HEK293 (cell line): ENCODE data around the gene SCN11A.

Experiments used
- CTCF ChIA-PET: fragments of 350-600 bp; formaldehyde crosslinking; extraction: SDS; loops from one replicate; lab custom pipeline; 2021; ENCODE audit warnings: antibody characterized with exemption; lab: Yijun Ruan, JAX
- POLR2A ChIA-PET: fragments of 300-600 bp; formaldehyde crosslinking; extraction: SDS; loops from one replicate; lab custom pipeline; 2020; ENCODE audit warnings: antibody characterized with exemption, inconsistent platforms; lab: Yijun Ruan, JAX
- H3K27ac ChIP-seq: fragments of 200-500 bp; sonication (Bioruptor generic); 2 replicates; pipeline ENCODE4 v1.5.1; 2014; ENCODE audit warnings: low read depth, low read length, control low read depth, inconsistent platforms; ENCODE audit errors: extremely low read depth
- H3K36me3 ChIP-seq, 2 experiments: fragments of 200-500 bp in 1 of 2; sonication (Bioruptor generic) in 1 of 2; 1 replicate in 1 of 2; 2 replicates in 1 of 2; pipeline ENCODE4 v1.5.1; 2014 to 2017; ENCODE audit warnings: inconsistent platforms in 2 of 2, low read length in 2 of 2; ENCODE audit not compliant: control insufficient read depth in 2 of 2, insufficient read depth in 1 of 2
- H3K4me1 ChIP-seq: fragments of 200-500 bp; sonication (Bioruptor generic); 2 replicates; pipeline ENCODE4 v1.5.1; 2014; ENCODE audit warnings: mild to moderate bottlenecking, low read length, inconsistent platforms; ENCODE audit not compliant: control insufficient read depth, insufficient read depth
- H3K4me3 ChIP-seq: 2 replicates; pipeline ENCODE4 v1.5.1; 2011; ENCODE audit warnings: low read depth, mild to moderate bottlenecking, control low read depth, low read length, moderate library complexity
- H3K9me3 ChIP-seq: fragments of 200-500 bp; sonication (Bioruptor generic); 2 replicates; pipeline ENCODE4 v1.5.1; 2014; ENCODE audit warnings: low read depth, low read length, inconsistent platforms; ENCODE audit not compliant: control insufficient read depth, insufficient read depth
- BCL11A ChIP-seq: fragments of 450-650 bp; formaldehyde crosslinking; IDR thresholded peaks from 2 replicates; pipeline ENCODE4 v1.5.1; 2016; ENCODE audit warnings: low read depth, missing biosample characterization, missing genetic modification characterization
- BCL11B ChIP-seq: fragments of 450-650 bp; formaldehyde crosslinking; IDR thresholded peaks from 2 replicates; pipeline ENCODE4 v1.5.1; 2016; ENCODE audit warnings: low read depth, missing biosample characterization, missing genetic modification characterization
- ZBTB1 ChIP-seq: fragments of 450-650 bp; formaldehyde crosslinking; IDR thresholded peaks from 2 replicates; pipeline ENCODE4 v1.5.1; 2016; ENCODE audit warnings: missing biosample characterization, missing genetic modification characterization
- ZBTB21 ChIP-seq: fragments of 450-650 bp; formaldehyde crosslinking; IDR thresholded peaks from 2 replicates; pipeline ENCODE4 v1.5.1; 2017; ENCODE audit warnings: missing biosample characterization, missing genetic modification characterization
- ZBTB49 ChIP-seq: fragments of 450-650 bp; formaldehyde crosslinking; IDR thresholded peaks from 2 replicates; pipeline ENCODE4 v1.5.1; 2016; ENCODE audit warnings: missing biosample characterization, missing genetic modification characterization, low read depth
- ZIC2 ChIP-seq: fragments of 450-650 bp; formaldehyde crosslinking; IDR thresholded peaks from 2 replicates; pipeline ENCODE4 v1.5.1; 2016; ENCODE audit warnings: missing biosample characterization, missing genetic modification characterization
- ZNF114 ChIP-seq: fragments of 450-650 bp; formaldehyde crosslinking; IDR thresholded peaks from 2 replicates; pipeline ENCODE4 v1.5.0; 2017; ENCODE audit warnings: missing biosample characterization, missing genetic modification characterization
- ZNF146 ChIP-seq: fragments of 450-650 bp; formaldehyde crosslinking; IDR thresholded peaks from 2 replicates; pipeline ENCODE4 v1.5.1; 2016; ENCODE audit warnings: missing biosample characterization, missing genetic modification characterization
- ZNF214 ChIP-seq: fragments of 450-650 bp; formaldehyde crosslinking; IDR thresholded peaks from 2 replicates; pipeline ENCODE4 v1.5.1; 2017; ENCODE audit warnings: missing biosample characterization, mild to moderate bottlenecking, missing genetic modification characterization, borderline replicate concordance
- ZNF341 ChIP-seq: fragments of 450-650 bp; formaldehyde crosslinking; IDR thresholded peaks from 2 replicates; pipeline ENCODE4; 2016; ENCODE audit warnings: low read depth, missing biosample characterization, missing genetic modification characterization
- ZNF549 ChIP-seq: fragments of 450-650 bp; IDR thresholded peaks from 2 replicates; pipeline ENCODE4 v1.5.1; 2018; ENCODE audit warnings: missing biosample characterization, missing genetic modification characterization, mild to moderate bottlenecking, inconsistent platforms, moderate library complexity
- ZNF555 ChIP-seq: fragments of 450-650 bp; formaldehyde crosslinking; conservative IDR thresholded peaks from 2 replicates; pipeline ENCODE4 v1.5.1; 2017; ENCODE audit warnings: missing biosample characterization, mild to moderate bottlenecking, missing genetic modification characterization, inconsistent platforms
- ZNF596 ChIP-seq: fragments of 450-650 bp; IDR thresholded peaks from 2 replicates; pipeline ENCODE4 v1.5.0; 2018; ENCODE audit warnings: missing biosample characterization, mild to moderate bottlenecking, missing genetic modification characterization, moderate library complexity
- ZNF658 ChIP-seq: fragments of 450-650 bp; formaldehyde crosslinking; IDR thresholded peaks from 2 replicates; pipeline ENCODE4; 2016; ENCODE audit warnings: missing biosample characterization, missing genetic modification characterization
- ZNF768 ChIP-seq: fragments of 450-650 bp; formaldehyde crosslinking; IDR thresholded peaks from 2 replicates; pipeline ENCODE4 v1.5.1; 2018; ENCODE audit warnings: missing biosample characterization, mild to moderate bottlenecking, missing genetic modification characterization
- ZSCAN5A ChIP-seq: fragments of 450-650 bp; formaldehyde crosslinking; IDR thresholded peaks from 2 replicates; pipeline ENCODE4 v1.5.1; 2016; ENCODE audit warnings: missing biosample characterization, missing genetic modification characterization
- TF ChIP-seq, protein P1 (sequence below): fragments of 450-650 bp; formaldehyde crosslinking; IDR thresholded peaks from 2 replicates; pipeline ENCODE4 v1.5.1; 2017; ENCODE audit warnings: missing biosample characterization, missing genetic modification characterization
- TF ChIP-seq, protein P2 (sequence below): fragments of 450-650 bp; formaldehyde crosslinking; IDR thresholded peaks from 2 replicates; pipeline ENCODE4 v1.5.1; 2017; ENCODE audit warnings: missing biosample characterization, missing genetic modification characterization
- TF ChIP-seq, protein P3 (sequence below): fragments of 450-650 bp; formaldehyde crosslinking; IDR thresholded peaks from 2 replicates; pipeline ENCODE4 v1.5.1; 2016; ENCODE audit warnings: missing biosample characterization, missing genetic modification characterization

SCN11A gene

DNA sequence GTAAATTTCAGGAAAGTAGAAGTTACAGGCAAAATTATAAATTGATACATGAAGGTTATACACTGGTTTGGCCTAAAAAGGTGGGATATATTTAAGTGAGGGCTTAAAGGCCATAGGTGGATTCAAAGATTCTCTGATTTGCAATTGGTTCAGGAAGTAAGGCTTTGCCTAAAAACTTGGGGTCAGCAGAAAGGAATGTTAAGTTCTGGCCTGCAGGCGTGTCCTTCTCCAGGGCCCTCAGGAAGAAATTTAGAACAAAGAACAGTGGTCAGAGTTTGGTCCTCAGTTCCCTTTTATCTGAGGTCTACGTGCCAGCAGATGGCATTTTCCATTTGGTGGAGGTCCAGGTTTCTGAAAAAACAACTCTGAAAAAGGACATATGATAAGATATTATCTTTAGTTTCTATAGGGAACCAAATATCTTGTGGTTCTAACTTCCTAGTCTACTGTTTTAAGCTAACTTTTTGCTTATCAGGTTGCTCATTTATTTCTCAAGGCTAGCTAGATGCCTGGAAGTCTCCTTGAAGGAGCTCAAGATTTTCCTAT is 40.5 kb downstream of the SCN11A start:
- H3K9me3 ChIP-seq, result no peaks in the 10 kb centered on the region
- POLR2A ChIA-PET, result no interaction called here
- no peaks in the 10 kb centered on the region for H3K4me1 ChIP-seq
- H3K4me3 ChIP-seq, result no peak overlapping the region
- no peak for TF ChIP-seq ZNF341 (tag by site-specific recombination)
- TF ChIP-seq, protein P1, sequence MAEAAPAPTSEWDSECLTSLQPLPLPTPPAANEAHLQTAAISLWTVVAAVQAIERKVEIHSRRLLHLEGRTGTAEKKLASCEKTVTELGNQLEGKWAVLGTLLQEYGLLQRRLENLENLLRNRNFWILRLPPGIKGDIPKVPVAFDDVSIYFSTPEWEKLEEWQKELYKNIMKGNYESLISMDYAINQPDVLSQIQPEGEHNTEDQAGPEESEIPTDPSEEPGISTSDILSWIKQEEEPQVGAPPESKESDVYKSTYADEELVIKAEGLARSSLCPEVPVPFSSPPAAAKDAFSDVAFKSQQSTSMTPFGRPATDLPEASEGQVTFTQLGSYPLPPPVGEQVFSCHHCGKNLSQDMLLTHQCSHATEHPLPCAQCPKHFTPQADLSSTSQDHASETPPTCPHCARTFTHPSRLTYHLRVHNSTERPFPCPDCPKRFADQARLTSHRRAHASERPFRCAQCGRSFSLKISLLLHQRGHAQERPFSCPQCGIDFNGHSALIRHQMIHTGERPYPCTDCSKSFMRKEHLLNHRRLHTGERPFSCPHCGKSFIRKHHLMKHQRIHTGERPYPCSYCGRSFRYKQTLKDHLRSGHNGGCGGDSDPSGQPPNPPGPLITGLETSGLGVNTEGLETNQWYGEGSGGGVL, result no peak
- TF ChIP-seq ZNF549 (tag by site-specific recombination), result no peak
- TF ChIP-seq BCL11A (tag by site-specific recombination), result no peak
- no peak for TF ChIP-seq ZNF114
- TF ChIP-seq ZBTB21, result no peak
- TF ChIP-seq, protein P2, sequence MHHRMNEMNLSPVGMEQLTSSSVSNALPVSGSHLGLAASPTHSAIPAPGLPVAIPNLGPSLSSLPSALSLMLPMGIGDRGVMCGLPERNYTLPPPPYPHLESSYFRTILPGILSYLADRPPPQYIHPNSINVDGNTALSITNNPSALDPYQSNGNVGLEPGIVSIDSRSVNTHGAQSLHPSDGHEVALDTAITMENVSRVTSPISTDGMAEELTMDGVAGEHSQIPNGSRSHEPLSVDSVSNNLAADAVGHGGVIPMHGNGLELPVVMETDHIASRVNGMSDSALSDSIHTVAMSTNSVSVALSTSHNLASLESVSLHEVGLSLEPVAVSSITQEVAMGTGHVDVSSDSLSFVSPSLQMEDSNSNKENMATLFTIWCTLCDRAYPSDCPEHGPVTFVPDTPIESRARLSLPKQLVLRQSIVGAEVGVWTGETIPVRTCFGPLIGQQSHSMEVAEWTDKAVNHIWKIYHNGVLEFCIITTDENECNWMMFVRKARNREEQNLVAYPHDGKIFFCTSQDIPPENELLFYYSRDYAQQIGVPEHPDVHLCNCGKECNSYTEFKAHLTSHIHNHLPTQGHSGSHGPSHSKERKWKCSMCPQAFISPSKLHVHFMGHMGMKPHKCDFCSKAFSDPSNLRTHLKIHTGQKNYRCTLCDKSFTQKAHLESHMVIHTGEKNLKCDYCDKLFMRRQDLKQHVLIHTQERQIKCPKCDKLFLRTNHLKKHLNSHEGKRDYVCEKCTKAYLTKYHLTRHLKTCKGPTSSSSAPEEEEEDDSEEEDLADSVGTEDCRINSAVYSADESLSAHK (tag by site-specific recombination), result no peak
- no peak for TF ChIP-seq ZNF768
- TF ChIP-seq ZBTB49 (tag by site-specific recombination), result no peak
- no peak for TF ChIP-seq ZNF555 (tag by site-specific recombination)
- TF ChIP-seq ZNF214 (tag by site-specific recombination), result no peak
- TF ChIP-seq, protein P3, sequence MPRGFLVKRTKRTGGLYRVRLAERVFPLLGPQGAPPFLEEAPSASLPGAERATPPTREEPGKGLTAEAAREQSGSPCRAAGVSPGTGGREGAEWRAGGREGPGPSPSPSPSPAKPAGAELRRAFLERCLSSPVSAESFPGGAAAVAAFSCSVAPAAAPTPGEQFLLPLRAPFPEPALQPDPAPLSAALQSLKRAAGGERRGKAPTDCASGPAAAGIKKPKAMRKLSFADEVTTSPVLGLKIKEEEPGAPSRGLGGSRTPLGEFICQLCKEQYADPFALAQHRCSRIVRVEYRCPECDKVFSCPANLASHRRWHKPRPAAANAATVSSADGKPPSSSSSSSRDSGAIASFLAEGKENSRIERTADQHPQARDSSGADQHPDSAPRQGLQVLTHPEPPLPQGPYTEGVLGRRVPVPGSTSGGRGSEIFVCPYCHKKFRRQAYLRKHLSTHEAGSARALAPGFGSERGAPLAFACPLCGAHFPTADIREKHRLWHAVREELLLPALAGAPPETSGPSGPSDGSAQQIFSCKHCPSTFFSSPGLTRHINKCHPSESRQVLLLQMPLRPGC, result no peak
- no peak for TF ChIP-seq BCL11B (tag by site-specific recombination)
- no peak for TF ChIP-seq ZNF146 (tag by site-specific recombination)
- no peak for TF ChIP-seq ZIC2 (tag by site-specific recombination)
- no peak for TF ChIP-seq ZNF658
- no peak for TF ChIP-seq ZSCAN5A
- TF ChIP-seq ZNF596 (tag by site-specific recombination), result no peak
- TF ChIP-seq ZBTB1, result no peak
- no peaks in the 10 kb centered on the region for H3K36me3 ChIP-seq
- CTCF ChIA-PET, result interaction anchor here (0.6 to 2.3 kb wide), 3 partner anchors 11 to 45 kb away, joined by 4 to 15 read pairs (median 7); no protein-coding TSS in a partner anchor
- H3K27ac ChIP-seq, result no peak overlapping the region
